ENCODE data around the gene TAS2R3.

The TAS2R3 gene, protein sequence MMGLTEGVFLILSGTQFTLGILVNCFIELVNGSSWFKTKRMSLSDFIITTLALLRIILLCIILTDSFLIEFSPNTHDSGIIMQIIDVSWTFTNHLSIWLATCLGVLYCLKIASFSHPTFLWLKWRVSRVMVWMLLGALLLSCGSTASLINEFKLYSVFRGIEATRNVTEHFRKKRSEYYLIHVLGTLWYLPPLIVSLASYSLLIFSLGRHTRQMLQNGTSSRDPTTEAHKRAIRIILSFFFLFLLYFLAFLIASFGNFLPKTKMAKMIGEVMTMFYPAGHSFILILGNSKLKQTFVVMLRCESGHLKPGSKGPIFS

DNA sequence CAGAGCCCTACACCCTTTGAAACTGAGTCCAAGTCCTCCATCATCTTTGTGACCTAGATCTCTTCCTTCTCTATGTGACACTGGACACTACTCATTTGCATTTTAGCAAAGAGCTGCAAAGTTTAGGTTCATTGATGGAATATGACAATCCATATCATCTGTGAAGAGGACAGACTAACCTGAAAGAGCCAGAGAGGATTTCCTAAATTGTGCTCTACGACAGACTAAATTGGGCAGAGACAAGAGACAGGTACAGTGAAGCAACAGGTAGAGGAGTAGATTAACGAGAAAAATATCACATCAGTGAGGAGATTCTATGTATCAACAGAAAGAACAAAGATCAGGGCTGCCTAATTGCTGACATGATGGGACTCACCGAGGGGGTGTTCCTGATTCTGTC lies at the start of gene TAS2R3:
Gene TAS2R3 (plus strand): TSS at position 301 of the 400 bp plus-strand sequence. CDS start 62 bp downstream, at position 363.
- H3K9ac ChIP-seq (ENCODE audit: low read depth in 1 of 2, low read length in 2 of 2), result no peak within 1 kb of the TSS
- H3K4me1 ChIP-seq (ENCODE audit: control insufficient read depth in 1 of 2, insufficient read depth in 2 of 2, low read length in 2 of 2), result no peaks in the 10 kb centered on the region
- peaks cover 12 to 48% of the 10 kb centered on the region in 2 donors for H3K36me3 ChIP-seq (ENCODE audit: control insufficient read depth in 1 of 2, insufficient read depth in 2 of 2, low read length in 2 of 2)
- no peaks in the 10 kb centered on the region for H3K27me3 ChIP-seq (ENCODE audit: control insufficient read depth in 1 of 2, insufficient read depth in 2 of 2, low read length in 2 of 2)
- no peak within 1 kb of the TSS for H3K4me3 ChIP-seq (ENCODE audit: low read depth in 1 of 2, low read length in 2 of 2)
- no peak within 1 kb of the TSS for H3K27ac ChIP-seq (ENCODE audit: low read depth, low read length)
- no peaks in the 10 kb centered on the region for H3K9me3 ChIP-seq (ENCODE audit: control insufficient read depth in 1 of 2, low read length in 2 of 2)

DNA sequence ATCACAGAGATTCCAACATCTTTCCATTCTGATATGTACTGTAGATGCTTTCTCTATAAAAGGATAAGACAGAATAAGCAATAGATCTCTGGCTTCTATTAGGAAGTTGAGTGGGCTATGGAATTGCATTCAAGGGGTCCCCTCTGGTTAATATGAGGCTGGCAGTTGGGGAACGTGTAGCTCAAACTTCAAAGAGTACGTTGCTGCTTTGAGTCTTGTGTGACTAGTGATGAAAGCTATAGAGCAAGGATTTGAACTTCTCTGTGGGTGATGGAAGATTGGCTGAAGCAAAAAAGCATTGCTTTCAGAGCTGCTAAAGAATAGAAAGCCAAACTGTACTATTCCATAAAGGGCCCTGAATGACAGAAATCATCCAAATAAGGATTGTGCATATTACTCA lies 49.3 kb upstream of the TAS2R3 start:
- Histone ChIP-seq H3K27ac (ENCODE audit: low read depth, low read length) (no peak overlapping the region), H3K4me3 (ENCODE audit: low read depth in 1 of 2, low read length in 2 of 2) (no peak overlapping the region), H3K27me3 (ENCODE audit: control insufficient read depth in 1 of 2, insufficient read depth in 2 of 2, low read length in 2 of 2) (no peaks in the 10 kb centered on the region), H3K9me3 (ENCODE audit: control insufficient read depth in 1 of 2, low read length in 2 of 2) (no peaks in the 10 kb centered on the region), H3K4me1 (ENCODE audit: control insufficient read depth in 1 of 2, insufficient read depth in 2 of 2, low read length in 2 of 2) (no peaks in the 10 kb centered on the region), H3K36me3 (ENCODE audit: control insufficient read depth in 1 of 2, insufficient read depth in 2 of 2, low read length in 2 of 2) (no peaks in the 10 kb centered on the region), H3K9ac (ENCODE audit: low read depth in 1 of 2, low read length in 2 of 2) (no peak overlapping the region)

DNA sequence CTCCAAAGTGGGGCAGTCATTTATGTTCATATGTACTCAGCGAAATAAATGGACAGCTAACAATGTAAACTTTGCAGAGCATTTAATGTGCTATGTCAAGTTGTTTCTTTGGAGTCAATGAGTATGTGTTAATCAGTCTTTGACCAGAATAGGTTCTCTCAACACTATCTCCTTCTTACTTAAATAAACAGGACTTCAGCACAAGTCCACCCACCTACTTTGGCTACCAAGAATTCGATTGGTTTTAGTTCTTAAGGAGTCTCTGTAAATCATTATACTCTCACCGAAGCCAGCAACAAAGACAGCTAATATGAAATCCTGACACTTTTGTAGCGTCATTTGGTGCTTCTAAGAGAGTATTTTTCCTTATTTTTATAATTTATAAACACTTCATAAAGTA lies 48.9 kb upstream of the TAS2R3 start:
- Histone ChIP-seq H3K27ac (ENCODE audit: low read depth, low read length) (no peak overlapping the region), H3K36me3 (ENCODE audit: control insufficient read depth in 1 of 2, insufficient read depth in 2 of 2, low read length in 2 of 2) (no peaks in the 10 kb centered on the region), H3K4me1 (ENCODE audit: control insufficient read depth in 1 of 2, insufficient read depth in 2 of 2, low read length in 2 of 2) (no peaks in the 10 kb centered on the region), H3K9me3 (ENCODE audit: control insufficient read depth in 1 of 2, low read length in 2 of 2) (no peaks in the 10 kb centered on the region), H3K4me3 (ENCODE audit: low read depth in 1 of 2, low read length in 2 of 2) (no peak overlapping the region), H3K9ac (ENCODE audit: low read depth in 1 of 2, low read length in 2 of 2) (no peak overlapping the region), H3K27me3 (ENCODE audit: control insufficient read depth in 1 of 2, insufficient read depth in 2 of 2, low read length in 2 of 2) (no peaks in the 10 kb centered on the region)

DNA sequence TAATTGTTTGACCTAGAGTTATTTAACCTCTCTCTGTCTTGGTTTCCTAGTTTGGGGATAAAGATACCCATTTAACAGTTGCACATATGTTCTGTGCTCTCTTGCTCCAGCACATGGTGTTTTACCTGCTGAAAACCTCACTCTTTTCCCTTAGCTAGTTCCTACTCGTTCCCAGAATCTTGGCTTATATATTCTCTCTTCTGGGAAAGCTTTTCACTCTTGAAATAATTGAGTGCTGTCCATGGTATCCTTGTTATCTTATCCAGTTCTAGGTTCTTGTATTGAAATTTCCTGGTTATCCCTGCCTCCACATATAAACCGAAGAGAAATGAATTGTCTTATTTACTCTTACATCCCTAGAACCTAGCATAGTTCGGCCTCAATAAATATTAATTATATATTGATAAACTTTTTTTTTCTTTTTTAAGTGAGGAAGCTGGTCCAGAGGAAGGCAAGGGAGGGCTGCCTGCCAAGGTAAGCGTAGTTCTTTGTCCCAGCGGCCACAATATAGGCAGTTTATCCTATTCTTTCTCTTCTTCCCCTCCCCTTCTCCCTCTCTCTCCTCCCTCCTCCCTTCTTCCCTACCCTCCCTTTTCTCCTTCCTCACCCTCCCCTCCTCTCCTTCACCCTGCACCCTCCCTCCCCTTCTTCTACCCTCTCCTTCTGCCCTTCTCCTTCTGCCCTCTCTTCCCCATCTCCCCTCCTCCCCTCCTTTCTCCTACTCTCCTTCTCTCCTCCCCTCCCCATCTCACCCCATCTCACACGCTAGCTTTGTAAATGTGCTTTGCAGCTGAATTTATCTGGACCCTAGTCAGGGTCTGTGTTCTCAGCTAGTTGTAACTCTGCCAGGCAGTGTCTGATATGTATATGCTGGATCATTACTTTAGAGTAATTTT lies 47.9 kb upstream of the TAS2R3 start:
- no peaks in the 10 kb centered on the region for H3K4me1 ChIP-seq (ENCODE audit: control insufficient read depth in 1 of 2, insufficient read depth in 2 of 2, low read length in 2 of 2)

DNA sequence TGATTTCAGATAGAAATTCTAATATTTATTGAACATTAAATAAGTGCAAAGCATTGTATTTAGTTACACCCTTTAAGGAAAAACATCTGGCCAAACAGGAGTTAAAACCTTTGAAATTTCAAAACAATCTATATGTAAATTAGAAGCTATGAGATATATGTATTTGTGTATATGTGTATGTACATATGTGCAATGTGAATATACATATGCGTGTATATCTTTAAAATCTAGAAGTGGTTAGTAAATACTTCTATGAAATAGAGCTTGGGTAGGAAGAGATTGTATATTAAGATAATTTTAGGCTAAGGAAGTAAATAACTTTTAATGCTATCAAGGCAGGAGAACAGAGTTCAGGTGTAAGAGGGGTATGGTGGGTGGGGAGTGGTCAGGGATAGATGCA lies 46.4 kb upstream of the TAS2R3 start:
- no peaks in the 10 kb centered on the region for H3K4me1 ChIP-seq (ENCODE audit: control insufficient read depth in 1 of 2, insufficient read depth in 2 of 2, low read length in 2 of 2)
- no peak overlapping the region for H3K9ac ChIP-seq (ENCODE audit: low read depth in 1 of 2, low read length in 2 of 2)
- no peak overlapping the region for H3K27ac ChIP-seq (ENCODE audit: low read depth, low read length)
- H3K9me3 ChIP-seq (ENCODE audit: control insufficient read depth in 1 of 2, low read length in 2 of 2), result no peaks in the 10 kb centered on the region
- no peaks in the 10 kb centered on the region for H3K36me3 ChIP-seq (ENCODE audit: control insufficient read depth in 1 of 2, insufficient read depth in 2 of 2, low read length in 2 of 2)
- H3K4me3 ChIP-seq (ENCODE audit: low read depth in 1 of 2, low read length in 2 of 2), result no peak overlapping the region
- H3K27me3 ChIP-seq (ENCODE audit: control insufficient read depth in 1 of 2, insufficient read depth in 2 of 2, low read length in 2 of 2), result no peaks in the 10 kb centered on the region

More for the DNA sequence above, 47.9 kb upstream of the TAS2R3 start:
- no peaks in the 10 kb centered on the region for H3K9me3 ChIP-seq (ENCODE audit: control insufficient read depth in 1 of 2, low read length in 2 of 2)
- no peak overlapping the region for H3K27ac ChIP-seq (ENCODE audit: low read depth, low read length)
- no peak overlapping the region for H3K4me3 ChIP-seq (ENCODE audit: low read depth in 1 of 2, low read length in 2 of 2)
- H3K9ac ChIP-seq (ENCODE audit: low read depth in 1 of 2, low read length in 2 of 2), result no peak overlapping the region
- no peaks in the 10 kb centered on the region for H3K36me3 ChIP-seq (ENCODE audit: control insufficient read depth in 1 of 2, insufficient read depth in 2 of 2, low read length in 2 of 2)
- no peaks in the 10 kb centered on the region for H3K27me3 ChIP-seq (ENCODE audit: control insufficient read depth in 1 of 2, insufficient read depth in 2 of 2, low read length in 2 of 2)

DNA sequence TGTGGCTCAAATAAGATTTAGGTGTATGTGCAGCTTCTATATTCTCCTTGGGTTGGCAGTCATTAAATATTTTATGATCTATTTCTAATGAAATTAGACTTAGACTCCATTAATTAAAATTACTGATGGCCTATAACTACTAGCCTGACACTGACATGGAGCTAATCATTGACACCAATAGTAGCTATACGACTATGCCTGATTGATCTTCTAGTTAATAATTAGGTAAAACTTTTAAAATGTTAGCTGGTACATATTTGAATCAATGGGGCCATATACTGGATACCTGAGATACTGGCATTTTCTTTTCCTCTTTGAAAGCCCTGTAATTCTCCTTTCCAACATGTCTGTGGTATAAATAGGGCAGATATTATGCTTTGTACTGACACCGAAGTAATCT lies 41.4 kb upstream of the TAS2R3 start:
- Histone ChIP-seq H3K27ac (ENCODE audit: low read depth, low read length) (no peak overlapping the region), H3K9me3 (ENCODE audit: control insufficient read depth in 1 of 2, low read length in 2 of 2) (no peaks in the 10 kb centered on the region), H3K9ac (ENCODE audit: low read depth in 1 of 2, low read length in 2 of 2) (no peak overlapping the region), H3K4me3 (ENCODE audit: low read depth in 1 of 2, low read length in 2 of 2) (no peak overlapping the region), H3K4me1 (ENCODE audit: control insufficient read depth in 1 of 2, insufficient read depth in 2 of 2, low read length in 2 of 2) (no peaks in the 10 kb centered on the region), H3K36me3 (ENCODE audit: control insufficient read depth in 1 of 2, insufficient read depth in 2 of 2, low read length in 2 of 2) (no peaks in the 10 kb centered on the region), H3K27me3 (ENCODE audit: control insufficient read depth in 1 of 2, insufficient read depth in 2 of 2, low read length in 2 of 2) (no peaks in the 10 kb centered on the region)

DNA sequence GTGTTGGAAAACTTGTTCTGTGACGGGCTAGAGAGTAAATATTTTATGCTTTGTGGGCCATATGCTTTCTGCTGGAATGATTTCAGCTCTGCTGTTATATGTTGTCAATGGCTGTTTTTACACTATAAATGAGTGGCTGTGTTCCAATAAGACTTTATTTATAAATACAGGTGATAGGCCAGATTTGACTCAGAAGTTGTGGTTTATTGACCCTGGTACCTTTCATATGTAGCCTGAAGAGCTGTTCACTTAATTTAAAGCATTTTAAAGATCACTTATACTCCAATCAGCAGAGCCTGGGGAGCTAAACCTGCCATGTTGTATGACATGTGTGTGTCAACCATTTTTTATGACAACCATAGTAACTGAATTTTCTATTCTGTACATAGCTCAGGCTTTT lies 34.9 kb upstream of the TAS2R3 start:
- no peak overlapping the region for H3K9ac ChIP-seq (ENCODE audit: low read depth in 1 of 2, low read length in 2 of 2)
- no peaks in the 10 kb centered on the region for H3K9me3 ChIP-seq (ENCODE audit: control insufficient read depth in 1 of 2, low read length in 2 of 2)
- no peak overlapping the region for H3K4me3 ChIP-seq (ENCODE audit: low read depth in 1 of 2, low read length in 2 of 2)
- no peaks in the 10 kb centered on the region for H3K27me3 ChIP-seq (ENCODE audit: control insufficient read depth in 1 of 2, insufficient read depth in 2 of 2, low read length in 2 of 2)
- no peak overlapping the region for H3K27ac ChIP-seq (ENCODE audit: low read depth, low read length)
- H3K36me3 ChIP-seq (ENCODE audit: control insufficient read depth in 1 of 2, insufficient read depth in 2 of 2, low read length in 2 of 2), result no peaks in the 10 kb centered on the region
- no peaks in the 10 kb centered on the region for H3K4me1 ChIP-seq (ENCODE audit: control insufficient read depth in 1 of 2, insufficient read depth in 2 of 2, low read length in 2 of 2)

DNA sequence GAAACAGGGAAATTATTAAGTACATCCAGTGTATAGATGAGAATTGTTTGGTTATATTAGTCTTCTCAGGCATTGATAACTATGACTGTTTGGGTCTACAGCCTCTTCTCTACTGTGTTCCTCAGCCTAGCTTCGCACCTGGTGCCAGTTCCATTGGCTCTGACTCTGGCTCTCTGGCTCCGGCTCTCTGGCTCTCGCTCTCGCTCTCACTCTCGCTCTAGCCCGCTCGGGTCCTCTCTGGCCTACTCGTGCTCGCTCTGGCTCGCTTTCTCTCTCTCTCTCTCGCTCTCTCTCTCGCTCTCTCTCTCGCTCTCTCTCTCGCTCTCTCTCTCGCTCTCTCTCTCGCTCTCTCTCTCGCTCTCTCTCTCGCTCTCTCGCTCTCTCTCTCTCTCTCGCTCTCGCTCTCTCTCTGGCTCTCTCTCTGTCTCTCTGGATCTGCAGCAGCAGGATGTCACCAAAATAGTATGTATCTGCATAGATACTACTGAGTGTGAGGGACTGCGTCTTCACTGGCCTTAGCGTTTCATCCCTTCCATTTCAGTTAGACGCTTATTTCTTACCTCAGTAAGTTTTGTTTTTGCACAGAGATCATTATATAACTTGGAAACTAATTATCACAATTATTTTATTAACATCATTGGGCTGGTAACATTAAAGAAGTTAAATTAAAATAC lies 32.3 kb upstream of the TAS2R3 start:
- Histone ChIP-seq H3K4me1 (ENCODE audit: control insufficient read depth in 1 of 2, insufficient read depth in 2 of 2, low read length in 2 of 2) (no peaks in the 10 kb centered on the region), H3K9me3 (ENCODE audit: control insufficient read depth in 1 of 2, low read length in 2 of 2) (no peaks in the 10 kb centered on the region), H3K36me3 (ENCODE audit: control insufficient read depth in 1 of 2, insufficient read depth in 2 of 2, low read length in 2 of 2) (no peaks in the 10 kb centered on the region), H3K9ac (ENCODE audit: low read depth in 1 of 2, low read length in 2 of 2) (no peak overlapping the region), H3K27ac (ENCODE audit: low read depth, low read length) (no peak overlapping the region), H3K4me3 (ENCODE audit: low read depth in 1 of 2, low read length in 2 of 2) (no peak overlapping the region), H3K27me3 (ENCODE audit: control insufficient read depth in 1 of 2, insufficient read depth in 2 of 2, low read length in 2 of 2) (no peaks in the 10 kb centered on the region)

DNA sequence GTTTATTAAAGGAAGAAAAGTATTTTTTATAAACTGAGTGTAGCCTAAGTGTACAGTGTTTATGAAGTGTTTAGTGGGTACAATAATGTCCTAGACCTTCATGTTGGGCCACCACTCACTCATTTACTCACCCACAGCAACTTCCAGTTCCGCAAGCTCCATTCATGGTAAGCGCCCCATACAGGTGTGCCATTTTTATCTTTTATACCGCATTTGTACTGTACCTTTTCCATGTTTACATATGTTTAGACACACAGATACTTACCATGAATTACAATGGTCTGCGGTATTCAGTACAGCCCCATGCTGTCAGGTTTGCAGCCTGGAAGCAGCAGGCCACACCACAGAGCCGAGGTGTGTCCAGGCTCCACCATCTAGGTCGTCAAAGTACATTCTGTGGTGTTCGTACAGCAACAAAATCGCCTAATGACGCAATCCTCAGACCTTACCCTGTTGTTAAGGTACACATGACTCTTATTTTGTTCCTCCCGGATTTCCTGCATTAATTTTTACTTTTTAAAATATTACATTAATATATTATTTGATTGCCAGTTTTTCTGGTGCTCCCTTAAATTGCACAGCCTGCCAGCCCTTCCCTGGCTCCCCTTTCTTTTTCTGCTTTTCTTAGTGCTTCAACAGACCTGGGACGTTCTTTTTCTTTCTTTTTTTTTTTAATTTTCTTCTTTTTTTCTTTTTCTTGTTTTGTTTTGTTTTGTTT lies 26.6 kb upstream of the TAS2R3 start:
- peaks cover 19 to 21% of the 10 kb centered on the region in 2 donors for H3K4me1 ChIP-seq (ENCODE audit: control insufficient read depth in 1 of 2, insufficient read depth in 2 of 2, low read length in 2 of 2)
- peak overlapping the region; percentile 24 for H3K27ac ChIP-seq (ENCODE audit: low read depth, low read length)
- peak overlapping the region; percentile 55 to 98 for H3K9ac ChIP-seq (ENCODE audit: low read depth in 1 of 2, low read length in 2 of 2)

More for the DNA sequence above, 26.6 kb upstream of the TAS2R3 start:
- no peaks in the 10 kb centered on the region for H3K27me3 ChIP-seq (ENCODE audit: control insufficient read depth in 1 of 2, insufficient read depth in 2 of 2, low read length in 2 of 2)
- H3K36me3 ChIP-seq (ENCODE audit: control insufficient read depth in 1 of 2, insufficient read depth in 2 of 2, low read length in 2 of 2), result peaks cover 8 to 22% of the 10 kb centered on the region in 2 donors
- H3K9me3 ChIP-seq (ENCODE audit: control insufficient read depth in 1 of 2, low read length in 2 of 2), result no peaks in the 10 kb centered on the region
- H3K4me3 ChIP-seq (ENCODE audit: low read depth in 1 of 2, low read length in 2 of 2), result peak overlapping the region; percentile 86 to 99

All from duodenal mucosa (tissue), 2 donors.